ENCODE measurements around the gene OSM.

OSM gene

GRCh38 chr22:30266445-30267381 is at the start of gene OSM:
Gene OSM, minus strand, starts transcription at chr22:30266851. Its CDS starts 52 bp downstream, at chr22:30266799.
- no peak for DNase-seq

GRCh38 chr22:30315962-30316576 is 49.4 kb upstream of the OSM start:
- no peak for DNase-seq

GRCh38 chr22:30314915-30315314 is 48.3 kb upstream of the OSM start:
- DNase-seq, result no peak

- no peak for DNase-seq
These were observed 47.1 kb upstream of the OSM start for GRCh38 chr22:30313527-30314363.

GRCh38 chr22:30312053-30312452 is 45.4 kb upstream of the OSM start:
- DNase-seq, result no peak

GRCh38 chr22:30310881-30311771 is 44.5 kb upstream of the OSM start:
- DNase-seq, result no peak

GRCh38 chr22:30309951-30310741 is 43.5 kb upstream of the OSM start:
- no peak for DNase-seq

- DNase-seq, result no peak
These were observed 42.0 kb upstream of the OSM start for GRCh38 chr22:30308518-30309230.

GRCh38 chr22:30308093-30308492 is 41.4 kb upstream of the OSM start:
- no peak for DNase-seq

GRCh38 chr22:30307041-30307574 is 40.5 kb upstream of the OSM start:
- no peak for DNase-seq

- no peak for DNase-seq
These were observed 40.0 kb upstream of the OSM start for GRCh38 chr22:30306627-30307011.

GRCh38 chr22:30305906-30306626 is 39.4 kb upstream of the OSM start:
- DNase-seq, result no peak

- DNase-seq, result no peak
These were observed 38.9 kb upstream of the OSM start for GRCh38 chr22:30305519-30305905.

- no peak for DNase-seq
These were observed 38.0 kb upstream of the OSM start for GRCh38 chr22:30304495-30305244.

- no peak for DNase-seq
These were observed 36.1 kb upstream of the OSM start for GRCh38 chr22:30302810-30303138.

- no peak for DNase-seq
These were observed 35.6 kb upstream of the OSM start for GRCh38 chr22:30301995-30302809.

GRCh38 chr22:30299322-30299721 is 32.7 kb upstream of the OSM start:
- no peak for DNase-seq

GRCh38 chr22:30297991-30298701 is 31.5 kb upstream of the OSM start:
- no peak for DNase-seq

All from cerebellar nuclear complex (tissue), 1 donor.